T-helper 1 cell treated with Interleukin-12 subunit alpha and Interleukin-12 subunit beta and Interleukin-4 antibody, amounts not matched to agents 30 ng/mL and 1 ng/mL, for 36 hours (primary cell): Measurements from ENCODE around the gene TMC4. TPM values are rescaled to one million over a fixed set of nuclear protein-coding genes. Genes with fewer than 3 reads are reported as not detected.

Source experiments
- intact Hi-C: fragments of 100-400 bp; cut with micrococcal nuclease; formaldehyde crosslinking; loops from one replicate; pipeline ENCODE4 v1.15.1; 2024
- total RNA-seq: library from RNA; stranded (reverse); gene quantifications from 2 replicates; pipeline ENCODE4 v1.2.3, GENCODE V29; 2022

The TMC4 gene
- total RNA-seq, 1 donor from 2014 or later, result 4.6 TPM

- intact Hi-C loops, result no loop called here
These were observed 33.3 kb upstream of the TMC4 start for GRCh38 chr19:54206030-54206830.

DNA sequence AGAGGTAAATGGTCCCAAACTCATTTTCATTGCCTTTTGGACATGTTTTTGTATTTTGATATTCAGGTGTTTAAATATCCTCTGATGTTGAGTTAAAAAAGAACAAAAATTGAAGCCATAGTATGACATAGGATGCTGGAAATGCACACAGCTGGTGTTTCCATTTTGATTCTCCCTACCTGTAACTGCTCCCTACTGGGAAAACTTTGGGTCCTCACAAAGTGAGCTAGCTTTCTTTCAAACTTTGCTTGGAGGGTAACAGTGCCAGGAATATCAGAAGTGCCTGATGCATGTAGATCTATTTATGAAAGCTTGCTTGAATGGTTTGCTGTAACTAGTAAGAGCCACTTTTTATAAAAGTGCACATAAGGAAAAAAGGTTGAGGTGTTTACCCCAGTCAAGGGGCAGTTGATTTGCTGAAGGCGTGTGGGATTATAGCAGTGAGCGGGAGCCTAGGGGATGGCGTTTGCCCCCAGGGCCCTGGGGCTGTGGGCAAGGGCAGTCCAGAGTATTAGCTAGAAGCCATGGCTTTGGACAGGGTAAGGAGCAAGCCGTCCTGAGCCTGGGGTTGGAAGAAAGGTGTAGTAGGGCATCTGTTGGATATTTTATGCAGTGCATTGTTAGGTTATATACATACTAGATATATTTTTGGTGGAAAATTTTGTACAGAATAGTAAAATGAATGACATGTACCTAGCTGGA lies 32.0 kb upstream of the TMC4 start:
- intact Hi-C loops, result loop anchor here (5.0 kb wide), 1 partner anchor 1437 kb away; the partner anchor contains the start of genes ZNF580 and ZNF581

DNA sequence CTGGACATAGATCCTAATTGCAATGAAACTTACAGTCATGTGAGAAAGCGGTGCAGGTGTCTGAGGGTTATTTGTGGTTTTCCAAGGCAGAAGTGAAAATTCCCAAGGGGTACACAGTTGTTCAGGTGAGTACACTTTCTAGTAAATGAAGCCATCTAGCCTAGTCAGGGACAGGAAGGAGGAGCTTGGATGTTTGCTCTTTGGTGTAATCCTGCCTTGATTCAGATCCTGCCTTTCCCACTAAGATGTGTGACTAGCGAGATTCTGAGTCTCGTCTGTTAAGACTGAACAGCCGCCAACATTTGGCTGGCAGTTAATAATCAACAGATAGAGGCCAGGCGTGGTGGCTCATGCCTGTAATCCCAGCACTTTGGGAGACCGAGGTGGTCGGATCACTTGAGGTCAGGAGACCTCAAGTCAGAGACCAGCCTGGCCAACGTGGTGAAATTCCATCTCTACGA lies 30.2 kb upstream of the TMC4 start:
- intact Hi-C loops, result loop anchor here (5.0 kb wide), 1 partner anchor 1439 kb away; the partner anchor contains the start of genes ZNF580 and ZNF581

- intact Hi-C loops, result loop anchor here (5.0 kb wide), 1 partner anchor 1440 kb away; the partner anchor contains the start of genes ZNF580 and ZNF581
These were observed 29.0 kb upstream of the TMC4 start for GRCh38 chr19:54201980-54202379.

DNA sequence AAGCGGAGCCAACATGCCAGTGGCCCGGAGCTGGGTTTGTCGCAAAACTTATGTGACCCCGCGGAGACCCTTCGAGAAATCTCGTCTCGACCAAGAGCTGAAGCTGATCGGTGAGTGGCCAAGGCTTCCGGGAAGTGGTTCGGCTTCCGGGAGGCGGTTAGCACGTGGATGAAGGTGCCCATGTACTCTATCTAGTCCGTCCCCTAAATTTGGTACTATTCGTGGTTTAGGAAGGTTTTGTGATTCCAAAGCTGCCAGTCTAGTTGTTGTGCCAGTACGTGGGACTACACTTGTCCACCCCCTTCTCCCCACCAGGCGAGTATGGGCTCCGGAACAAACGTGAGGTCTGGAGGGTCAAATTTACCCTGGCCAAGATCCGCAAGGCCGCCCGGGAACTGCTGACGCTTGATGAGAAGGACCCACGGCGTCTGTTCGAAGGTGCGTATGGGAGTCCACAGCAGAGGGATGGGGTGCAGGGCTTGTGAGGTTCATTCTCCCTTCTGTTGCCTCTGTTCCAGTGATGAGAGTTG lies 28.3 kb upstream of the TMC4 start:
- intact Hi-C loops, result loop anchor here (5.0 kb wide), 1 partner anchor 1441 kb away; the partner anchor contains the start of genes ZNF580 and ZNF581

DNA sequence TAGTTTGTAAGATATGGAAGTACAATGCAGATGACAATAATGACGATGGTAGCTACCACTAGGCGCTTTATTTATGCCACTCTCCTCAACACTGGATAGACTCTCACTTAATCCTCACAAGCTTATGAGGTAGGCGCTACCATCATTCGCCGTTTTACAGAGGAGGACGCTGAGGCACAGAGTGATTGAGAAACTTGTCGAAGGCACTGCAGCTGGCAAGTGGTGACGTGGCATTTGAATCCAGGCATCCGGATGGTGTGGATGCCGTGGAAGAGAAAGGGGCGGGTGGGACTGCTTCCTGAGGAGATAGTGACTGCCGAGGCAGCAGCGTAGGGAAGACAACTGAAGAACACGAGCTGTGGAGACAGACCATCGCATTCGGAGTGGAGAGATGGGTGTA lies 26.4 kb upstream of the TMC4 start:
- intact Hi-C loops, result no loop called here

DNA sequence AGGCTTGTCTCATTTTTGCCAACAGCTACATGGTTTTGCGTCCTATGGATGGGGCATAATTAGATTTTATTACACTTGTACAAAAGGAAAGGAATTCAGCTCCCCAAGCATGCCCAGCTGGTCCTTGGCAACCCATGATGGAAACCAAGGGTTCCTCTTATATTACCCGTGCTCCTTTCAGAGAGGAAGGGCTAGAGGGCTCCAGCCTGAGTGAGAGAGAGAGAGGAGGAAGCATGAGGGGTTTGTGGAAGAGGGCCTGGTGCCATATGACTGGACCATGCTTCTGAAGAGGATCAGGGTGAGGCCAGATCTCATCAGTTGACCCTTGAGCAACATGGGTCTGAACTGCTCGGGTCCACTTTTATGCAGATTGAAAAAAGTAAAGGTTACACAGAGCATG lies 24.2 kb upstream of the TMC4 start:
- intact Hi-C loops, result no loop called here

DNA sequence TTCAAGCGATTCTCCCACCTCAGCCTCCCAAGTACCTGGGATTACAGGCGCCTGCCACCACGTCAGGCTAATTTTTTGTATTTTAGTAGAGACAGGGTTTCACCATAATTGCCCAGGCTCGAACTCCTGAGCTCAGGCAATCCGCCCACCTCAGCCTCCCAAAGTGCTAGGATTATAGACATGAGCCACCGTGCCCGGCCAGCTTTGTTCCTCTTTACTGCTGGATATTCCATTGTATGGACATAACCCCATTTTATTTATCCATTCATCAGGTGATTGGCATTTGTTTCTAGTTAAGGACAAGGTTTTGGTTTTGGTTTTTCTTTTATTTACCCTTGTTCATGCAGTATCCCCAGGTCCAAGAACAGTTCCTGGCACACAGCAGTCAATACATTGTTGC lies 23.6 kb upstream of the TMC4 start:
- intact Hi-C loops, result no loop called here

DNA sequence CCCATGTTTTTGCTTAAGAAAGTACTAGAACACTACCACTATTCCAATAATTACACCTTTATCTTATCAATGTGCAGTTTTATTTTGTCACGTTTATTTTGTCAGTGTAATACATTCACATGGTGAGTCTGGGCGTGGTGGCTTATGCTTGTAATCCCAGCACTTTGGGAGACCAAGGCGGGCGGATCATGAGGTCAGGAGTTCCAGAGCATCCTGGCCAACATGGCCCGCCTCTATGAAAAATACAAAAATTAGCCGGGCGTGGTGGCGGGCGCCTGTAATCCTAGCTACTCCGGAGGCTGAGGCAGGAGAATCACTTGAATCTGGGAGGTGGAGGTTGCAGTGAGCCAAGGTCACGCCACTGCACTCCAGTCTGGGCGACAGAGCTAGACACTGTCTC lies 21.5 kb upstream of the TMC4 start:
- intact Hi-C loops, result loop anchor here (5.0 kb wide), 1 partner anchor 1092 kb away; the partner anchor contains the start of gene ZNF160

DNA sequence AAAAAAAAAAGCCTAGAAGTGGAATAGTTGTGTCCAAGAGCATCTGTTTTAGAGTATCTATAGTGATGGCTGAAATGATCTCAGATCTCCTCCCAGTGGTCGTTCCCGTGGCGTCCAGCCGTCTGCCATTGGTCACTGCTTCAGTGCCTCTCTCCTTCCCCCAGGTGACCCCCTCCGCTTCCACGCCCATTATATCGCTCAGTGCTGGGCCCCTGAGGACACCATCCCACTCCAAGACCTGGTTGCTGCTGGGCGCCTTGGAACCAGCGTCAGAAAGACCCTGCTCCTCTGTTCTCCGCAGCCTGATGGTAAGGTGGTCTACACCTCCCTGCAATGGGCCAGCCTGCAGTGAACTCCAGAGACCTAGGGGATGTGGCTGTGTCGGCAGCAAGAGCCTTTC lies 20.1 kb upstream of the TMC4 start:
- intact Hi-C loops, result loop anchor here (5.0 kb wide), 1 partner anchor 1091 kb away; the partner anchor contains the start of gene ZNF160

- intact Hi-C loops, result loop anchor here (1.0 to 5.0 kb wide), 3 partner anchors 24 to 1090 kb away; partner anchors contain the start of gene ZNF160
These were observed 19.0 kb upstream of the TMC4 start for GRCh38 chr19:54191811-54192453.

GRCh38 chr19:54191011-54191810 lies 18.3 kb upstream of the TMC4 start, which contains the start of gene TSEN34:
TSS of gene TSEN34 (plus strand) at chr19:54191308. CDS start at chr19:54191365, 57 bp downstream.
- intact Hi-C loops, result loop anchor here (1.0 to 5.0 kb wide), 3 partner anchors 23 to 1089 kb away; partner anchors contain the start of gene ZNF160

- intact Hi-C loops, result loop anchor here (1.0 to 5.0 kb wide), 11 partner anchors 10 to 1951 kb away; partner anchors contain the start of genes CNOT3, LENG1, MYADM and NDUFA3
These were observed 17.6 kb upstream of the TMC4 start for GRCh38 chr19:54190503-54191010.

DNA sequence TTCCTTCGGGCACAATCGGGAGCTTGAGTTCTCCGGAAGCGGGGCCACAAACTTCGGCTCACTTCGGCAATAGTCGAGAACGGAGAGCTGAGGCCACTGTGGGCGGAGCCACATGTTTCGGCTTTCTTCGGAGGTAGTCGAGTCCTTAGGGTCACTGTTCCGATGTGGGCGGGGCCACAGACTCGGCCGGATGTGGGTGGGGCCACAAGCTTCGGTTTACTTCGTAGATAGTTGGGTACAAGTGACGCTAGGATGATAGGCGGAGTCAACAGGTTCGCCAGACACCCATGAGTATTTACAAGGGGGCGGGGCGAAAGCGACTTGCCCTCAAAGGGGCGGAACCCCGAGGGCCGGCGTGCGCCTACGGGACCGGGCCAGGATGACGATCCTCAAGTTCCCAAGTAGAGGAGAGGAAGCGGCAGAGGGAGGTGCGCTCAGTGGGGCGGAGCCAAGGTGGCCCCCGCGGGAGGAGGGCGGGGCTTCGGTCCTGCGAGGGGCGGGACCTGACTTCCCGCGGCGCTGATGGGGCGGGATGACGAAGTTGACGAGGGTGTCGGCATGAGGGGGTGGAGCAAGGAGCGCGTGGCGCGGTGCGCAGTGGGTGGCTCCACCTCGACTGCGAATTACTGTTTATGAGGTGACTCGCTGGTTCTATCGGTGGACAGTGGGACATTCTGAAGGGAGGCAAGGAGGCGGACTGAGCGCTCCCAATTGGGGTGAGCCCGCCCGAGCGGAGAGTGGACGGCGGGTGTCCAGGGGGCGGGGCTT lies 17.0 kb upstream of the TMC4 start:
- intact Hi-C loops, result loop anchor here (1.0 to 5.0 kb wide), 17 partner anchors 10 to 1951 kb away; partner anchors contain the start of genes CNOT3, FIZ1, KMT5C and LENG1

DNA sequence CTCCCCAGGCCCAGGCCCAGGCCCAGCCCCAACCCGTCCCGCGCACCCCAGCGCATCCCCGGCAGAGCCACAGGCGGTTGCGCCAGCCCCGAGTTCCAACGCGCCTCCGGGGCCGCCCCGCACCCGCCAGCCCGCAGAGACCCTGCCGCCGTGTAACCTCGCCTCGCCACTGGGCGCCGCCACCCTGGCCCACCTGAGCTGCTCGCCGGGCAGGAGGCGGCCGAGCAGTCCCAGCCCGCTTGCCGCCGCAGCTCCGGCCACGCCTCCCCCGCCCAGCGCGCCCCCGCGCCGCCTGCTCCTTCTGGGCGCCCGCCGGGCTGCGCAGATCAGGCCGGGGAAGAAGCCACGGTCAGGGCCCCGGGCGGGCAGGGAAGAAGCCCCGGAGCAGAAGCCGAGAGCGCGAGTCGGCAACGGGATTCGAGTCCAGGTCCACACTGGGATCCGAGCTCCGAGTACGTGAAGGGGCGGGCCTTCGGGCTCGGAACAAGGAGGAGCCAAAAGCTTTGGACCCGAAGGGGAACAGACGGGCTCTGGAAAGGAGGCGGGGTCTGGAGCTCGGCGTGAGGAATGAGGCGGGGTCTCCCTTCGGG lies 16.3 kb upstream of the TMC4 start, which contains the start of gene MBOAT7:
TSS of gene MBOAT7 (minus strand) at position 436 of the 590 bp plus-strand sequence. CDS start 1,072 bp downstream, outside the sequence.
- intact Hi-C loops, result loop anchor here (1.0 to 2.0 kb wide), 7 partner anchors 11 to 1932 kb away; partner anchors contain the start of genes FIZ1, KMT5C, LENG8 and ZNF787

DNA sequence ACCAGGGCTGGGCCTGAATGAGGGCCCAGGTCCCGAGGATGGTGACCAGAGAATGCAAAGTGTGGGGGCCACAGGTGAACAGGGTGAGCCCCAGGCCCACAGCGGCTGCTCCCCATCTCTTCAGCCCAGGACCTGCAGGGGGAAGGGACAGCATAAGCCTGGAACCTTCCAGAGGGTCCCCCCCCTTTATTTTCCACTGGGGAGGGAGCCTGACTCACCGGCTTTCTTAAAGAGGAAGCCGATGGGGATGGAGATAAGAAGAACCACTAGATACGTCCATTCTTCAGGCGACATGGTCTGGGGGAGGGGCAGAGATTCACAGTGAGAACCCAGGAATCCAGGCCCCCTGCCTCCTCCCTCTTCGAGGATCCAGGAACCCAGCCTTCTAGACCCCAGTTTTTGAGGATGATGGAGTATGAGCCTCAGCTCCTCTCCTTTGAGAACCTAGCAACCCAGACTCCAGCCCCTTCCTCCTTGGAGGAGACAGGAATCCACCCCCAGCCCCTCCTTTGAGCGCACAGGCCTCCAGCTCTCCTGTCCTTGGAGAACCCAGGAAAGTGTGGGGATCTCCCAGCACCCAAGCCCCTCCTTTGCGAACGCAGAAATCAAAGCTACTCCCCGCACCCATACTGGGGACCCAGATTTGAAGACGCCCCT lies 15.4 kb upstream of the TMC4 start:
- intact Hi-C loops, result loop anchor here (2.0 kb wide), 1 partner anchor 20 kb away; no protein-coding TSS in a partner anchor

- intact Hi-C loops, result no loop called here
These were observed 14.0 kb upstream of the TMC4 start for GRCh38 chr19:54186934-54187381.

DNA sequence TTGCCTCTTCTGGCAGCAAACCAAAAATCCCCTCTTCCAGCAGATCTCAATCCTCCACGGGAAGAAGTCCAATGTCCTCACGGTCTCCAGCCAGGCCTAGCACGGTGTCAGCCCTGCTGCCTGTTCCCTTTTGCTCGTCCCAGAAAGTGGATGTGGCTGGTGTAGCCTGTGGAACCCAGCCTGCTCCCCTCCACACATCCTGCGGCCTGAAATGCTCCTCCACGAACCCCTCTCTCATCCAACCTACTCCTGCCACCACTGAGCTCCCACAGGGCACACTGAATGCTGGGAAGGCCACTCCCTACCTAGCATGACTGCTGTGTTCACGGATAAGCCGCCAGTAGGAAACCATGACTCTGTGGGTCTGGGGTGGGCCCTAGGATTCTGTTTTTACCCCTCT lies 13.4 kb upstream of the TMC4 start:
- intact Hi-C loops, result no loop called here
